GM20000 (cell line): ENCODE data around the gene CYP2S1.

Experiments
- DNase-seq: peaks from one replicate; pipeline ENCODE4 v3.0.0; 2012; ENCODE audit warnings: low spot score
- TF ChIP-seq, protein P1 (sequence below): IDR thresholded peaks from 2 replicates; pipeline ENCODE4 v1.5.1; 2012; ENCODE audit warnings: mild to moderate bottlenecking, control low read depth; ENCODE audit errors: extremely low read depth, missing control alignments

CYP2S1 gene

DNA sequence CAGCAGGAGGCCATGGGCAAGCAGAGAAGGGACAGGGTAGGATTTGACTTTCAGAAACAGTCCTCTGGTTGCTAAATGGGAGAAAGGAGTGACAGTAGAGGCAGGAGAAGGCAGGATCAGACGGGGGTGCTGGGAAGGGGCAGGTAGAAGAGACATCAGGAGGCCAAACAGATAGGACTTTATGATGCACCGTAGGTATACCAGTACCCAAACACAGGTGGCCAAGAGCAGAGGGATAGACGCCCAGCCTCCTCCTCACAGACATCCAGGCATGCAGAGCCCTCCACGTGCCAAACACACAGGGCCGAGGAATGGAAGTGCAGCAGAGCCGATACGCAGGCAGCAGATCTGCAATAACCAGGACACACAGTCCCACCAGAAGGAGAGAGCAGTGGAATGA is 24.7 kb downstream of the CYP2S1 start:
- TF ChIP-seq, protein P1, sequence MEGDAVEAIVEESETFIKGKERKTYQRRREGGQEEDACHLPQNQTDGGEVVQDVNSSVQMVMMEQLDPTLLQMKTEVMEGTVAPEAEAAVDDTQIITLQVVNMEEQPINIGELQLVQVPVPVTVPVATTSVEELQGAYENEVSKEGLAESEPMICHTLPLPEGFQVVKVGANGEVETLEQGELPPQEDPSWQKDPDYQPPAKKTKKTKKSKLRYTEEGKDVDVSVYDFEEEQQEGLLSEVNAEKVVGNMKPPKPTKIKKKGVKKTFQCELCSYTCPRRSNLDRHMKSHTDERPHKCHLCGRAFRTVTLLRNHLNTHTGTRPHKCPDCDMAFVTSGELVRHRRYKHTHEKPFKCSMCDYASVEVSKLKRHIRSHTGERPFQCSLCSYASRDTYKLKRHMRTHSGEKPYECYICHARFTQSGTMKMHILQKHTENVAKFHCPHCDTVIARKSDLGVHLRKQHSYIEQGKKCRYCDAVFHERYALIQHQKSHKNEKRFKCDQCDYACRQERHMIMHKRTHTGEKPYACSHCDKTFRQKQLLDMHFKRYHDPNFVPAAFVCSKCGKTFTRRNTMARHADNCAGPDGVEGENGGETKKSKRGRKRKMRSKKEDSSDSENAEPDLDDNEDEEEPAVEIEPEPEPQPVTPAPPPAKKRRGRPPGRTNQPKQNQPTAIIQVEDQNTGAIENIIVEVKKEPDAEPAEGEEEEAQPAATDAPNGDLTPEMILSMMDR: no peak
- no peak for DNase-seq

DNA sequence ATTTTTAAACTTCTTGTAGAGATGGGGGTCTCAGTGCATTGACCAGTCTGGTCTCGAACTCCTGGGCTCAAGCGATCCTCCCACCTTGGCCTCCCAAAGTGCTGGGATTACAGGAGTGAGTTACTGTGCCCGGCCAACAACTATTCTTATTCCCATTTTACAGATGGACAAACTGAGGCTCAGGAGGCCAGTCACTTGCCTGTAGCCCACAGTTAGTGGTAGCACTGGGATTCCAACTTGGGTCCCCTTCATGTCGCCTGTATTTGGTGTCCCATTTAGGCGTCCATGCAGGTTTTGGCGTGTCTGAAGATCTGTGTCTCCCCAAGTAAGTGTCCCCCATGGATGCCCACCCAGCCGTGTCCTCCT is 25.2 kb downstream of the CYP2S1 start:
- TF ChIP-seq, protein P1: no peak

DNA sequence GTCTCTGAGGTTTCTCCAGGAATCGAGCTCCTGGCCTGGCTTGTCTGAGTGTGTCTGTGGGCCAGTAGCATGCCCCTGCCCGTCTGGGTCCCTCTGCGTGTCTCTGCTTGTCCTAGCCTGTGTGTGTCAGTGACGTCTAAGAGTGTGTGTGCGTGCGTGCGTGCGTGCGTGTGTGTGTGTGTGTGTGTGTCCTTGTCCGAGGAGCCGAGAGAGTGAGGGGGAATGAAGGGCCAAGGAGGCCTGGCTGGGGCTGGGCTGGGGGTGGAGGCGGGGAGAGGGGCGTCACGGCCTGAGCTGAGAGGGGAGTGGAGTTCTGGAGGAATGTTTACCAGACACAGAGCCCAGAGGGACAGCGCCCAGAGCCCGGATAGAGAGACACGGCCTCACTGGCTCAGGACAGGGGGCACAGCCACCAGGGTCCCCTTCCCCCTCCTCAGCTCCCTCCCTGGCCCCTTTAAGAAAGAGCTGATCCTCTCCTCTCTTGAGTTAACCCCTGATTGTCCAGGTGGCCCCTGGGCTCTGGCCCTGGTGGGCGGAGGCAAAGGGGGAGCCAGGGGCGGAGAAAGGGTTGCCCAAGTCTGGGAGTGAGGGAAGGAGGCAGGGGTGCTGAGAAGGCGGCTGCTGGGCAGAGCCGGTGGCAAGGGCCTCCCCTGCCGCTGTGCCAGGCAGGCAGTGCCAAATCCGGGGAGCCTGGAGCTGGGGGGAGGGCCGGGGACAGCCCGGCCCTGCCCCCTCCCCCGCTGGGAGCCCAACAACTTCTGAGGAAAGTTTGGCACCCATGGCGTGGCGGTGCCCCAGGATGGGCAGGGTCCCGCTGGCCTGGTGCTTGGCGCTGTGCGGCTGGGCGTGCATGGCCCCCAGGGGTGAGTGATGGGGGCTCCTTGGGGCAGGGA is 25.8 kb downstream of the CYP2S1 start, which contains the start of gene AXL:
Gene AXL, plus strand, starts transcription at position 609 of the 893 bp plus-strand sequence. Its CDS starts 170 bp downstream, at position 779.
- TF ChIP-seq, protein P1: no peak
- no peak for DNase-seq

More for the DNA sequence above, 25.2 kb downstream of the CYP2S1 start:
- DNase-seq: no peak

DNA sequence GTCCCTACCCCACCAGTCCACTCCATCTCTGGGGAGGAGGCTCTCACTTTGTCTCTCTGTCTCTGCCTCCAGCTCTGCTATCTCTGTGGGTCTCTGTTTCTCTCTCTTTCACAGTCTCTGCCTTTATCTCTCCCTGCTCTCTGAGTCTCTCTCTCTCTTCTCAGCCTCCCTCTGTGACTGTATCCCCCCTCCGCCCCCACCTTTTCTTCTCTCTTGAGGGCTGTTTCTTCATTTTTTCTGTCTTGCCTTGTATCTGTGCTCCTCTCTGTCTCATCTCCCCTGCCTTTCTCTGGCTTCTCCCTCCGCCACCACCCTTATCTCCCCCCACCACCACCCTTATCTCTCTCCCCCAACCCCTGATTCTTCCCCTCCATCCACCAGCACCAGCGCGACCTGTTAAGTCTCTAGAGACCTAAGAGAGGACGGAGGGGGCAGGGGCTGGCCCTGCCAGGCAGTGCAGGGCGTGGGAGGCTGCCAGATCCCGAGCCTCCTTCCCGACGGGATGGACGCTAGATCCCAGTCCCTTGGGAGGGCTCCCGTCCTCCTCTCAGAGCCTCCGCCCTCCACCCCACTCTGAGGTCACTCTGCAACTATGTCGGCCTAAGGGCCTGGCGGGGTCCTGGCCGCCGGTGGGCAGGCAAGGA is 27.0 kb downstream of the CYP2S1 start:
- no peak for DNase-seq
- TF ChIP-seq, protein P1: no peak

DNA sequence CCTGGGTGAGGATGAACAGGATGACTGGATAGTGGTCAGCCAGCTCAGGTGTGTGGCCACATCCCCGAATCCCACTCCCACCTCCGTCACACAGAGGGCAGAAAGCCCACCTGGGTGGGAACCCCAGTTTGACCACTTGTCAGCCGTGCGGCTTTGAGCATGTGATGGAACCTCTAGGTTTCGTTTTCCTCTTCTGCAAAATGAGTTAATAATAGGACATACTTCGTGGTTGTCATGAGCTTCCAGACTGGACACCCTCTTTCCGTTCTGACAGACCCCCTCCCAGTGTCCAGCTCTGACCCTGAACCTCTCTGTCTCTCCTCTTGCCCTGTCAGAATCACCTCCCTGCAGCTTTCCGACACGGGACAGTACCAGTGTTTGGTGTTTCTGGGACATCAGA is 27.8 kb downstream of the CYP2S1 start:
- DNase-seq: no peak
- TF ChIP-seq, protein P1: no peak

DNA sequence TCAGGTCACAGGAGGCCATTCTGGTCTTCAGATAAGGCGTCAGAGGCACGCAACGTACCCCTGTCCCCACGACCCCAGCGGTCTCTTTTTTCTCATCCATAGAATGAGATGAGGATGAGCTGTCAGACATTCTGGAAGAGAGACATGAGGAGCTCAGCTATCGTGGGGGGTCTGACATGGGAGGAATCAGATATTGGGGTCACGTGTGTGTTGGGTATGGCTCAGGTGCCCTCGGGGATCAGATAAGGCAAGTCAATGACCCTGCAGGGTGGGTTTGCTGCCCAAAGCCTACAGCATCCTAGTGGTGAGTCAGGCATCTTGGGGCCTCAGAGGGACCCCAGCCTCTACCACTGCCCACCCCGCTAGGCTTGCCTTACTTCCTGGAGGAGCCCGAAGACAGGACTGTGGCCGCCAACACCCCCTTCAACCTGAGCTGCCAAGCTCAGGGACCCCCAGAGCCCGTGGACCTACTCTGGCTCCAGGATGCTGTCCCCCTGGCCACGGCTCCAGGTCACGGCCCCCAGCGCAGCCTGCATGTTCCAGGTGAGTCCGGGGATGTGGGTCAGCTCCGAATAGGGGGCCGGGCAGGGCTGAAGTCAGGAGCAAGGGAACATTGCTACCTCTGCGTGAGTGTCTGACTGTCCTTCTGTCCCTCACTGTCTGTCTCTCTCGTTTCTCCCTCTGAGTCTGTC is 28.6 kb downstream of the CYP2S1 start:
- peak; percentile 20 for DNase-seq
- TF ChIP-seq, protein P1: no peak
